AG10803 (cell line): ENCODE results near the gene XPOT.

Experiments
- DNase-seq: peaks from one replicate; pipeline ENCODE4 v3.0.0; 2010; ENCODE audit warnings: low read depth
- H3K4me3 ChIP-seq: 2 replicates; pipeline ENCODE4 v1.5.1; 2011; ENCODE audit warnings: mild to moderate bottlenecking, low read length, control low read depth
- TF ChIP-seq, protein P1 (sequence below): conservative IDR thresholded peaks from 2 replicates; pipeline ENCODE4 v1.5.1; 2011; ENCODE audit warnings: mild to moderate bottlenecking, low read length, control low read depth, inconsistent platforms

Gene XPOT

DNA sequence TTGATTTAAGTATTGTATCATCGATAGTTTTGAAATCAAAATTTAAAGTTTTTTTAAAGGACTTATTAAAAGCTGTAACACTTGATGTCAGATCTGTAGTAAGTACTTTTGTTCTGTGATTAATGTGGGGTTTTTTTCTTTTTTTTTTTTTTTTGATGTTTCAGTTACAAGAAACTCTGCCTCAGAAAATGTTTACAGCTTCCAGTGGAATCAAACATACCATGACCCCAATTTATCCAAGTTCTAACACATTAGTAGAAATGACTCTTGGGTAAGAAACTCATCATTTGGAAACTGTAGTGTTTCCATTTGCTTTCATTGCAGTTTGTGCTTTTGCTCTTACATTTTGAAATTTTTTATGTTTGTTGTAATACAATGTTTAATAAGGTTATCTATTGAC lies 93.3 kb downstream of the XPOT start:
- no peak for DNase-seq
- H3K4me3 ChIP-seq = no peak overlapping the region
- TF ChIP-seq, protein P1, sequence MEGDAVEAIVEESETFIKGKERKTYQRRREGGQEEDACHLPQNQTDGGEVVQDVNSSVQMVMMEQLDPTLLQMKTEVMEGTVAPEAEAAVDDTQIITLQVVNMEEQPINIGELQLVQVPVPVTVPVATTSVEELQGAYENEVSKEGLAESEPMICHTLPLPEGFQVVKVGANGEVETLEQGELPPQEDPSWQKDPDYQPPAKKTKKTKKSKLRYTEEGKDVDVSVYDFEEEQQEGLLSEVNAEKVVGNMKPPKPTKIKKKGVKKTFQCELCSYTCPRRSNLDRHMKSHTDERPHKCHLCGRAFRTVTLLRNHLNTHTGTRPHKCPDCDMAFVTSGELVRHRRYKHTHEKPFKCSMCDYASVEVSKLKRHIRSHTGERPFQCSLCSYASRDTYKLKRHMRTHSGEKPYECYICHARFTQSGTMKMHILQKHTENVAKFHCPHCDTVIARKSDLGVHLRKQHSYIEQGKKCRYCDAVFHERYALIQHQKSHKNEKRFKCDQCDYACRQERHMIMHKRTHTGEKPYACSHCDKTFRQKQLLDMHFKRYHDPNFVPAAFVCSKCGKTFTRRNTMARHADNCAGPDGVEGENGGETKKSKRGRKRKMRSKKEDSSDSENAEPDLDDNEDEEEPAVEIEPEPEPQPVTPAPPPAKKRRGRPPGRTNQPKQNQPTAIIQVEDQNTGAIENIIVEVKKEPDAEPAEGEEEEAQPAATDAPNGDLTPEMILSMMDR = no peak

DNA sequence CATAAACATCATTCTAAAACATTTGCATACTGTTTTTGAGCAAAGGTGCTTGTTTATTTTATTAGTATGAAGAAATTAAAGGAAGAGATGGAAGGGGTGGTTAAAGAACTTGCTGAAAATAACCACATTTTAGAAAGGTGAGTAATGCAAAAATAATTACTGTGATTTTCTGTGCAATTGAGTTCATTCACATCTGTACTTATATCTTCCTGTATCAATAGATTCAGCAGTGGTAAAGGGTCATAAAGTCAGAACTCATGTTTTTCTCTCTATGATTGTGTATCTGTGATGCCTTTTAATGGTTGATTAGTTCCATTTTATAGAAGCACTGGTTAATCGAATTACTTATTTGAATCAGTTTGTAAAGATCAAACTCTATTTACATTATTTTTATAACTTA lies 93.7 kb downstream of the XPOT start:
- TF ChIP-seq, protein P1 = no peak
- H3K4me3 ChIP-seq = no peak overlapping the region
- no peak for DNase-seq

DNA sequence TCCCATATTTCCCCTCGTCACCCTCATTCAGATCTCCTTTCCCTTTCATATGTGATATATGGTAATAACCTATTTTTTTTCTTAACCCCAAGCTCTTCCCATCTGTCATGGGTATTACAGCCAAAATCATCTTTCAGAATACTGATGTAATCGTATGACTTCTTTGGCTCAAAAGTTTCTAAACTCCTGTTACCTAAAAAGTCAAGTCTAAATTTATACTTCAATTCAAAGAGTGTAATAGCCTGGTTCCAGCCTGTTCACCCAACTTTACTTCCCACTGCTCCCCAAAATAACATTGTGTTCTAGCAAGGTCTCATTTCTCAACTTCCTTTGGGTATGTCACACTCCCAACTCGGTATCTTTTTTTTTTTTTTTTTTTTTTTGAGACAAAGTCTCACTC lies 96.2 kb downstream of the XPOT start:
- no peak overlapping the region for H3K4me3 ChIP-seq
- TF ChIP-seq, protein P1 = no peak
- no peak for DNase-seq
